ENCODE results near the gene SPNS2.

DNA sequence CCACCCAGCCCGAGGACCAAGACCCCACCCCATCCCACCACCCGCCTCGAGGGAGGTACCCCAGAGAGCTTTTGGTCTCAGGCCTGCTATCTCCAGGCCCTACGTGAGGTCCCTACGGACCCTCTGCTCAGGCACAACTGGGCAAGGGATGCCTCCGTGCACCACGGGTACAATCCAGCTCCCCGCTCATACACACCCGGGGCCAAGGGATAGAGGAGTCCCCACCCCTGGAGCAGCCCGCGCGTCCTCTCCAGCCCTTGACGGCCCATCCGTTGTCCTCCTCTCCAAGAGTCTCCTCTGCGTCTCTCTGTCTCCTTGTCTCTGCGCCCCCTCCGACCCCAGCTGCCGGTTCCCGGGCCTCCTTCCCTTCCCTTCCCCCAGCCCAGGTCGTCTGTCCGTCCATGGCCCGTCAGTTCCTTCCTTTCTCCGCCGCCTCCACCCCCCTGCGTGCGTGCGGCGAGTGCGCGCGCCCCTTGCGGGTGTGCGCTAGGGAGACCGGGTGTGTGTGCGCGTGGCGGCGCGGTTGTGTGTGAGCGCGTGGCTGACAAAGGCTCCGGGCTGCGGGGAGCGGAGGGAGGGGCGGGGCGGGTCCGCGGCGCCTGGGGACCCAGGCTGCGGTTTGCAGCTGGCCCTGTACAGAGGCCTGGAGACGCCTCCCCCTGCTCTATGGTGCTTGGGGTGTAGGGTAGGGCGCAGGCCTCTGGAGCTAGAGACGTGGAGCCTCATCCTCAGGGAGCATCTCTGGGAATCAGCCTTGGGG lies 930 bp downstream of the SPNS2 start:
- TF ChIP-seq EZH2 (IDR thresholded peaks at IDR 0.05; ENCODE audit: insufficient read depth, poor library complexity, severe bottlenecking) (no peak), EZH2phosphoT487 (IDR thresholded peaks at IDR 0.05; ENCODE audit: insufficient read depth, low read depth) (no peak)

All from GM23248 (cell line).